22Rv1 (cell line): ENCODE measurements around the gene SUN5.
"Not testable (repeated sequence)": the region's sequence is repeated elsewhere in the genome, so short reads cannot be mapped to it uniquely, and the experiment has no call there.

ENCODE experiments used
- H3K27ac ChIP-seq: fragments of 450-650 bp; 2 replicates; pipeline ENCODE4 v1.5.1; 2017
- ZFX ChIP-seq: fragments of 450-650 bp; IDR thresholded peaks from 2 replicates; pipeline ENCODE4 v1.6.1; 2017; ENCODE audit warnings: antibody characterized with exemption, borderline replicate concordance
- TF ChIP-seq, protein P1 (sequence below): fragments of 450-650 bp; IDR thresholded peaks from 2 replicates; pipeline ENCODE4 v1.5.1; 2017; ENCODE audit warnings: mild to moderate bottlenecking

The SUN5 gene

DNA sequence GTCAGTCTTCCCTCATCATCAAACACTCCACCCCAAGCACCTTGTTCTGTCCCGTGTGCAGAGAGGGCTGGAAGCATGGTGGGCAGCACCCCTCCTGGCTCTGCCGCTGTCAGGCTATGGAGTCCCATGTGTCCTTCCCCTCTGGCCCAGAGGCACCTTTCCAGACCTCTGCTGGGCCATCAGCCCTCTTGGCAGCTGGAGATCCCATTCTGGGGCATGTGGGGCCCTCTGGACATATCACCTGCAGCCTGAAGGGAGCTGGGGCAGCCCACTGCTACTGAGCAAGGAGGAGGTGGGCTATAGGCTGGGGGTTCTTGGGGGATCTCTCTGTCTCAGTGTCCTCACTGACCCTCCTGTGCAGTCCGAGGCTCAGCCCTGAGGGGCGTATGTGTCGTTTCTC is 42.2 kb downstream of the SUN5 start:
- H3K27ac ChIP-seq: no peak overlapping the region
- no peak for TF ChIP-seq ZFX
- TF ChIP-seq, protein P1, sequence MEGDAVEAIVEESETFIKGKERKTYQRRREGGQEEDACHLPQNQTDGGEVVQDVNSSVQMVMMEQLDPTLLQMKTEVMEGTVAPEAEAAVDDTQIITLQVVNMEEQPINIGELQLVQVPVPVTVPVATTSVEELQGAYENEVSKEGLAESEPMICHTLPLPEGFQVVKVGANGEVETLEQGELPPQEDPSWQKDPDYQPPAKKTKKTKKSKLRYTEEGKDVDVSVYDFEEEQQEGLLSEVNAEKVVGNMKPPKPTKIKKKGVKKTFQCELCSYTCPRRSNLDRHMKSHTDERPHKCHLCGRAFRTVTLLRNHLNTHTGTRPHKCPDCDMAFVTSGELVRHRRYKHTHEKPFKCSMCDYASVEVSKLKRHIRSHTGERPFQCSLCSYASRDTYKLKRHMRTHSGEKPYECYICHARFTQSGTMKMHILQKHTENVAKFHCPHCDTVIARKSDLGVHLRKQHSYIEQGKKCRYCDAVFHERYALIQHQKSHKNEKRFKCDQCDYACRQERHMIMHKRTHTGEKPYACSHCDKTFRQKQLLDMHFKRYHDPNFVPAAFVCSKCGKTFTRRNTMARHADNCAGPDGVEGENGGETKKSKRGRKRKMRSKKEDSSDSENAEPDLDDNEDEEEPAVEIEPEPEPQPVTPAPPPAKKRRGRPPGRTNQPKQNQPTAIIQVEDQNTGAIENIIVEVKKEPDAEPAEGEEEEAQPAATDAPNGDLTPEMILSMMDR: no peak

DNA sequence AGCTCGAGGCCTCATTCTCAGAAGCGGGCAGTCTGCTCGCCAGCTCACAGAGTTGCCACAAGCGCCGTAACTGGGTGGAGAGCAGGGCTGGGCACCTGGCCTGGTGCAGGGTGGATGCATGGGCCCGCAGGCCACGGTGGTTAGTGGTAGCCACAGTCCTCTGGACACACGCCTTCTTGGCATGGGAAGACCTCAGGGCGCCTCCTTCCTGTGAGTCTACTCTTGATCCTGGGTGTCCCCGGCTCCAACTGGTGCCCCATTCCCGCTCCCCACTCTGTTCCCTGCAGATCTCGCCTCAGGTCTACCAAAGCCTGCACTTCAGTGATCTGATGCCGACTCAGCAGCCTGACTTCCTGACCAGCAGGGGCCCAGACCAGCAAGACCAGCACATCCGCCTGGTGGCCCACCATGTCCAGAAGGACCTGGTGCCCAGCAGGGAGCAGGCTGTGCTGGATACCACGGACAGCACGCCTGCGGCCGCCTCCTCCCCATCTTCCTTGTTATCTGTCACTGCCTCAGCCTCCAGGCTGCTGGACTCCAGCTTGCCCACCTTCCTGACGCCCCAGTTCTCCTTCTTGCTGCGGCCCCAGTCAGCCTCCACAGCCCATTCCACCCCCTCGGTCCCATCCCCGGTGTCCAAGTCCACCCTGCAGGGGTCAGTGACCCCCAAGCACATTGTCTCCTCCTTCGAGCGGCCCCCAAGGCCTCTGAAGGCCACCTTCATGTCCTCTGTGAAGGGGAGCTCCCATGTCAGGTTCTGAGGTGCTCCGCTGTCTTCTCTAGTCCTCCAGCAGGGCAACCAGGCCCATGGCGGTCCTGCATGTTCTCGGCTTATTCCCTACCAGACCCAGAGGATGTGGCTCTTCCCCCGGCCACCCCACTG is 43.1 kb downstream of the SUN5 start:
- no peak overlapping the region for H3K27ac ChIP-seq
- TF ChIP-seq, protein P1: no peak
- TF ChIP-seq ZFX: no peak

DNA sequence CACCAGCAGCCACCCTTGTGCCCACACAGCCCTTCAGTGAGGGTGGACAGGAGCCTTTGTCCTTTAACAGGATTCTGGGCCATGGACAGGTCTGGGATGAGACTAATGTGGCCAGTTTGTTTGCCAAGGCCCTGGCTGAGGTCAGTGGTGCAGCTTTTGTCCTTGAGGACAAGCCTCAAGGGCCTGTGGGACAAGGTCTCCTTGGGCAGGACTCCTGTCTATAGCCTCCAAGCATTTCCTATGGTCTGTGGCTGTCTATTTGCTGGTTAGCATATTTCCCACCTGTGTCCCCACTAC is 44.1 kb downstream of the SUN5 start:
- no peak overlapping the region for H3K27ac ChIP-seq
- TF ChIP-seq, protein P1: no peak
- no peak for TF ChIP-seq ZFX

DNA sequence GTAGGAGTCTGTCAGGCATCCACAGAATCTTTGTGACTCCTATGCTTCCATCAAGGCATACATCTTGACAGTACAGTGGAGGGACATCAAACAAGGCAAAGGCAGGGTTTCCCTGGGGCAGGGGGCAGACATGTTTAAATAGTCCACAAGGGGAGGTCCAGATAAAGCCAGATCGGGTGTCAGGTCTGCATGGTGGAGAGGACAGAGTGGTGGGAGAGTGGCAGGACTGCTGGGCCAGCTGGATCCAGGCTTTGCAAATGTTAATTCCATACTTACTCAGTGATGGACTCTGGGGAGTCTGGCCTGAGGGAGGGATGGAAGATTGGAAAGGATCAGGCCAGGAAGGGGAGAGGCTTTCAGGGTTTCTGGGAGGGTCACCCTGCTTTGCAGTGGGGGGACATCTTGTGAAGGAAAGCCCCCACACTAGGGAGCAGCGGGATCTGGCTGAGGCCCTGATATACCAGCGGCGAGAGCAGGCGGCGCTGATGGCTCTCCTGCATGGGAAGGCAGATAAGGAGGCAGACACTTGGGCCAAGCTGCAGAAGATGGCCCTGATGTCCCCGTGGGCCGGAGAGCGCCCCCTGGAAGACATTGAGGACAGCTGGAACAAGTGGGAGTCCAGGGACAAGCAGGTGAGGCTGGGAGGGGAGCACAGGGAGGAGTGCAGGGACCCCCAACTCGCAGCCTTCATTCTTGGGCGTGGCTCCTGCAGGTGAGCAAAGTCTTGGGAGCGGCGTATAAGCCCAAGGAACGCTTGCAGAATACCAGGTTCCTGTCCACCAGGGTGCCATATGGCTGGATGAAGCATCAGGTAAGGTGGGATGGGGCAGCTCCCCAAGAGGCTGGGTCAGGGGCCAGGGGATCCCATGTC is 44.6 kb downstream of the SUN5 start:
- TF ChIP-seq, protein P1: no peak
- TF ChIP-seq ZFX: no peak
- no peak overlapping the region for H3K27ac ChIP-seq

DNA sequence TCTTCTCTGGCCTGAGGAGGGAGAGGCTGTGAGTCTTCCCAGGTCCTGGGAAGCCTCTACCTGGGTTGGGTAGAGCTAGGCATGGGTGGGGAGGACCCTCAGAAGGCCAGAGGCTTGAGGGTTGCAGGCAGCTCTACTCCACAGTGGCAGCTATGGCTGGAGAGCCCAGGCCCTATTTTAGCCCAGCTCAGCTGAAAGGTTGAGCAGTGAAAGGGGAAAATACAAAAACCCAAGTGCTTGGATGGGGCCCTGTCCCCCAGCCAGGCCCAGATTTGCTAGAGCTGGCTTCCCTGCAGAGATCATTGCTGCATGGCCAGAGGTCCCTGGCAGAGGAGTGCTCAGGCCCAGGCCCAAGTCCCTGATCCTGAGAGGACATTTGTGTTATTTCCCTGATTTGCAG is 45.7 kb downstream of the SUN5 start:
- no peak for TF ChIP-seq ZFX
- TF ChIP-seq, protein P1: no peak

DNA sequence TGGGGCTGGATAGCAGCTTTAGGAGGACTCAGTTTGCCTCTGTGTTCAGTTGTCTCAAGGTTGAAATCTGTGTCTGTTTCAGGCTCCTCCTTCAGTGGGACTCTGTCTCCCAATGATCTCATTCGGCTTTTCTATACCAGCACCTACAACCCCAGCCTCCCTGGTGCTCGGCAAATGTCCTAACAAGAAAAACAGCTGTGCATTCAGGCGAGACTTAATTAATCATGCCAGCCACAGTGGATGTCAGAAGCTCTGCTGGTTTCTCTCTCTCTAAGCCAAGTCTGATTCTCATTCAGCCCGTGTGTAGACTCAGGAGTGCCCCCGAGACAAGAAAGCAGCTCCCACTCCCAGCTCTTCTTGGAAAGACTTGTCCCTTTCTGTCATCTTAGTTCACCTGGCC is 46.8 kb downstream of the SUN5 start:
- H3K27ac ChIP-seq: no peak overlapping the region
- TF ChIP-seq, protein P1: no peak
- TF ChIP-seq ZFX: no peak

More for the DNA sequence above, 45.7 kb downstream of the SUN5 start:
- H3K27ac ChIP-seq: no peak overlapping the region

DNA sequence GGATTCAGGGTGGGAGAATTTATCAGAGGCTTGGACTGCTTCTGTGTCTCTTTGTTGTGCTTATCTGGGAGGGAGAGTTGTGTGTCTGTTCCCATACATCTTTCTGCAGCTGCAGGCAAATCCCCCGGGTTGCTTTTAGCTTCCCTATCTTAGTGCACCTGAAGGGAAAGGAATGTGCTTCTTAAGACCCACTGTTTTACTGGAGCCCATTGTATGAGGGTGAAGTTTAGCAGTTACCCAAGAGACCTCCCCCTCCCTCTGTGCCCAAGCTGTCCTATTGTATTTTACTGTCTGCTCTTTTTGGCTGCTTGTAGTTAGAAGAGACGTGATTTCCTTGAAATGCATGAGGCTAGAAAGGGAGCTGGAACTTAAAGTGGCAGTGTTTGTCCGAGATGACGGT is 53.7 kb downstream of the SUN5 start:
- H3K27ac ChIP-seq: not testable (repeated sequence)
